WTC11 (cell line): ENCODE results near the gene KRTAP10-10. TPM values are rescaled to one million over a fixed set of nuclear protein-coding genes. Genes with fewer than 3 reads are reported as not detected.

ENCODE experiments used
- ATAC-seq: fragments of 200-7000 bp; cut with Tn5 transposase; 2 replicates; pipeline ENCODE4 v1.10.0; 2021; ENCODE audit warnings: mild to moderate bottlenecking, moderate library complexity
- CTCF ChIA-PET: fragments of 300-600 bp; sonication (Branson Sonifier 250); formaldehyde crosslinking; loops from one replicate; lab custom pipeline; 2021; ENCODE audit warnings: antibody characterized with exemption; lab: Charles Lee
- POLR2A ChIA-PET: fragments of 350-600 bp; sonication (Branson Sonifier 250); formaldehyde crosslinking; loops from one replicate; lab custom pipeline; 2021; ENCODE audit warnings: antibody characterized with exemption; lab: Charles Lee
- DNase-seq: peaks from one replicate; pipeline ENCODE4 v3.0.0; 2021; ENCODE audit warnings: low spot score
- H3K27ac Mint-ChIP-seq: 2 replicates; pipeline ENCODE4 v1.8.0; 2021; ENCODE audit warnings: mixed read lengths
- H3K27me3 Mint-ChIP-seq: 2 replicates; pipeline ENCODE4 v1.8.0; 2021; ENCODE audit warnings: low read depth, mild to moderate bottlenecking, moderate library complexity, mixed read lengths
- H3K36me3 Mint-ChIP-seq: 2 replicates; pipeline ENCODE4 v1.8.0; 2021; ENCODE audit warnings: mixed read lengths
- H3K4me1 Mint-ChIP-seq: 2 replicates; pipeline ENCODE4 v1.8.0; 2022; ENCODE audit warnings: mixed read lengths
- H3K4me3 Mint-ChIP-seq: 2 replicates; pipeline ENCODE4 v1.8.0; 2021; ENCODE audit warnings: mild to moderate bottlenecking, moderate library complexity, mixed read lengths
- H3K9me3 Mint-ChIP-seq: 2 replicates; pipeline ENCODE4 v1.8.0; 2021; ENCODE audit warnings: mixed read lengths
- ATF1 ChIP-seq: sonication (generic); formaldehyde crosslinking; IDR thresholded peaks from 2 replicates; pipeline ENCODE4 v1.8.1; 2023; ENCODE audit warnings: mild to moderate bottlenecking, moderate library complexity, missing genetic modification reagents
- ATF6 ChIP-seq: sonication (generic); formaldehyde crosslinking; IDR thresholded peaks from 2 replicates; pipeline ENCODE4 v1.8.1; 2023; ENCODE audit warnings: mild to moderate bottlenecking, missing genetic modification reagents
- E2F1 ChIP-seq: sonication (generic); formaldehyde crosslinking; IDR thresholded peaks from 2 replicates; pipeline ENCODE4 v1.8.0; 2022; ENCODE audit warnings: mild to moderate bottlenecking, missing genetic modification reagents
- FOXP1 ChIP-seq: sonication (generic); formaldehyde crosslinking; IDR thresholded peaks from 2 replicates; pipeline ENCODE4 v1.8.0; 2022; ENCODE audit warnings: missing genetic modification reagents, mild to moderate bottlenecking, moderate library complexity, borderline replicate concordance
- GABPB1 ChIP-seq: sonication (generic); formaldehyde crosslinking; IDR thresholded peaks from 2 replicates; pipeline ENCODE4 v1.8.1; 2023; ENCODE audit warnings: mild to moderate bottlenecking, missing genetic modification reagents
- GTF2I ChIP-seq: fragments of 250-450 bp; sonication (Bioruptor Pico); conservative IDR thresholded peaks from 2 replicates; pipeline ENCODE4 v1.4.0; 2021; ENCODE audit warnings: mild to moderate bottlenecking
- HMGA2 ChIP-seq: fragments of 250-450 bp; sonication (Bioruptor Pico); IDR thresholded peaks from 2 replicates; pipeline ENCODE4 v1.4.0; 2021; ENCODE audit warnings: mild to moderate bottlenecking, moderate library complexity
- IRF2 ChIP-seq: sonication (generic); formaldehyde crosslinking; IDR thresholded peaks from 2 replicates; pipeline ENCODE4 v1.8.0; 2022; ENCODE audit warnings: low read depth, missing genetic modification reagents, borderline replicate concordance
- MXD4 ChIP-seq: fragments of 250-450 bp; sonication (Bioruptor Pico); IDR thresholded peaks from 2 replicates; pipeline ENCODE4 v1.8.0; 2021; ENCODE audit warnings: mild to moderate bottlenecking, moderate library complexity, borderline replicate concordance
- USF2 ChIP-seq: sonication (generic); formaldehyde crosslinking; IDR thresholded peaks from 2 replicates; pipeline ENCODE4 v1.8.1; 2023; ENCODE audit warnings: mild to moderate bottlenecking, missing genetic modification reagents, moderate library complexity
- ZBTB21 ChIP-seq: sonication (generic); formaldehyde crosslinking; IDR thresholded peaks from 2 replicates; pipeline ENCODE4 v1.8.1; 2023; ENCODE audit warnings: mild to moderate bottlenecking, missing genetic modification reagents, borderline replicate concordance
- ZNF396 ChIP-seq: fragments of 250-450 bp; sonication (Bioruptor Pico); IDR thresholded peaks from 2 replicates; pipeline ENCODE4 v1.8.0; 2021; ENCODE audit warnings: mild to moderate bottlenecking, moderate library complexity, borderline replicate concordance
- ZNF416 ChIP-seq: fragments of 250-450 bp; sonication (Bioruptor Pico); IDR thresholded peaks from 2 replicates; pipeline ENCODE4 v1.9.0; 2021; ENCODE audit warnings: mild to moderate bottlenecking, inconsistent platforms
- total RNA-seq: library from RNA; stranded (reverse); gene quantifications from 3 replicates; pipeline ENCODE4 v1.2.3, GENCODE V29; 2021
- TF ChIP-seq, protein P1 (sequence below): fragments of 250-450 bp; sonication (Bioruptor Pico); IDR thresholded peaks from 2 replicates; pipeline ENCODE4 v1.9.0; 2021; ENCODE audit warnings: moderate library complexity, mild to moderate bottlenecking, inconsistent platforms, borderline replicate concordance
- TF ChIP-seq, protein P2 (sequence below): sonication (generic); formaldehyde crosslinking; IDR thresholded peaks from 2 replicates; pipeline ENCODE4 v1.8.1; 2022; ENCODE audit warnings: low read depth, missing genetic modification reagents, borderline replicate concordance
- TF ChIP-seq, protein P3 (sequence below): sonication (generic); formaldehyde crosslinking; IDR thresholded peaks from 2 replicates; pipeline ENCODE4 v1.8.0; 2023; ENCODE audit warnings: missing genetic modification reagents, mild to moderate bottlenecking, borderline replicate concordance
- TF ChIP-seq, protein P4 (sequence below): fragments of 200-600 bp; IDR thresholded peaks from 2 replicates; pipeline ENCODE4 v1.8.0; 2022; ENCODE audit warnings: antibody characterized with exemption

Gene KRTAP10-10
- total RNA-seq, 1 experiment from 2014 or later: not detected

DNA sequence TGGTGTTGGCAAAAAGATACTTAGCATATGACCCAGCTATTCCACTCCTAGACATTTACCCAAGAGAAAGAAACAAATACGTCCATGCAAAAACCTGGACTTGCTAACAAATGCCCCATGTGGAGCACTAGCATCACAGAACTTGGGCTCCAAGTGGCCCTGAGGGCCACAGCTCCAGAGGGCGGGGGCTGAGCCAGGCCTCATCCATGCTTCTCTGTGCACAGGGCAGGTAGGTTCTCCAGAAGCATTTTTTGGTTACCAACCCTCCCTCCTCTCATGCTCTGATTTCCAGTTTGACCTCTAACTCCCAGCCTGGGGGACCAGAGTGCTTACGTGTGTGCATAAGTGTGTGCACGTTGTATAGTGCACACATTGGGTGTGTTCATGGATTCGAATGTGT, 27.5 kb downstream of the KRTAP10-10 start (continued):
- TF ChIP-seq, protein P1, sequence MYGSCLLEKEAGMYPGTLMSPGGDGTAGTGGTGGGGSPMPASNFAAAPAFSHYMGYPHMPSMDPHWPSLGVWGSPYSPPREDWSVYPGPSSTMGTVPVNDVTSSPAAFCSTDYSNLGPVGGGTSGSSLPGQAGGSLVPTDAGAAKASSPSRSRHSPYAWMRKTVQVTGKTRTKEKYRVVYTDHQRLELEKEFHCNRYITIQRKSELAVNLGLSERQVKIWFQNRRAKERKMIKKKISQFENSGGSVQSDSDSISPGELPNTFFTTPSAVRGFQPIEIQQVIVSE: no peak
- no peak for TF ChIP-seq USF2
- TF ChIP-seq MXD4 (CRISPR knock-in tag): no peak
- TF ChIP-seq, all 79 proteins: peak for 0

DNA sequence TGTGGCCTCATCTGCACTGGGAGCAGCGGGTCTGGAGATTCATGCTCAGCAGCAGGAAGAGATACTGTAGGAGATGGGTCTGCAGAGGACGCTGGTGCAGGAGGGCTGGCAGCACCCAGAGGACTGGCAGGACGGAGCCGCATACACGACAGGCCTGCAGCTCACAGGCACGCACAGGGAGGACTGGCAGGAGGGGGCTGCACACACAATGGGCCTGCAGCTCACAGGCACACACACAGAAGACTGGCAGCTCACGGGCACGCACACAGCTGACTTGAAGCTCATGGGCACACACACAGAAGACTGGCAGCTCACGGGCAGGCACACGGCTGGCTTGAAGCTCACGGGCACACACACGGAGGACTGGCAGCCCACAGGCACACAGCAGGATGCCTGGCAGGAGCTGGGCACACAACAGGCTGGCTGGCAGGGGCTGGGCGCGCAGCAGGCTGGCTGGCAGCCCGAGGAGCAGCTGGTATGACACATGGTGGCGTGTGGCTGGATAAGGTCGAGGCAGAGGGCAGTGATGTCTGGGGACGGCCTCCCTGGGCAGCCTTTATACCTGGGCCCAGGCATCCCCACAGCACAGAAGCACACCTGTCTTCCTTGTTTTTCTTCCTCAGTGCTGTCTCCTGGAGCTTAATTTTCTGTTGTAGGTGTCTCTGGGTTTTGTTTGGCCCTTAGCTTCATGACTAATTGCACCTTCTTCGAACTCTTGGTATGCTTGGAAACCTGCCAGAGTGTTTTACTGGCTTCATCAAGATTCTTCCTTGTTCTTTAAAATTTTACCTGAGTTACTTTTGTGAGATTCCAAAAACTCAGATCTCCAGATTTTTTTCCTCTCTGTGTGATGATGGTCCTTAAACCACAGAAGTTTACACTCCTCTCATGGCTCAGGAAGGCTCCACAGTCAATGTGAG, 29.5 kb downstream of the KRTAP10-10 start, which contains the start of gene KRTAP12-2:
TSS of gene KRTAP12-2 (minus strand) at position 527 of the 920 bp plus-strand sequence. CDS start at position 486, 41 bp downstream.
- Mint-ChIP-seq H3K27ac (no peak within 1 kb of the TSS), H3K4me1 (peaks cover 2% of the 10 kb centered on the region), H3K4me3 (no peak within 1 kb of the TSS), H3K36me3 (peaks cover 38% of the 10 kb centered on the region), H3K27me3 (peaks cover 2% of the 10 kb centered on the region; the same call in 1 of the 2 replicates), H3K9me3 (peaks cover 36% of the 10 kb centered on the region)
- no peak for DNase-seq
- TF ChIP-seq HMGA2 (CRISPR knock-in tag): no peak
- TF ChIP-seq GABPB1 (CRISPR knock-in tag): no peak
- no peak for TF ChIP-seq ATF6
- TF ChIP-seq, protein P2, sequence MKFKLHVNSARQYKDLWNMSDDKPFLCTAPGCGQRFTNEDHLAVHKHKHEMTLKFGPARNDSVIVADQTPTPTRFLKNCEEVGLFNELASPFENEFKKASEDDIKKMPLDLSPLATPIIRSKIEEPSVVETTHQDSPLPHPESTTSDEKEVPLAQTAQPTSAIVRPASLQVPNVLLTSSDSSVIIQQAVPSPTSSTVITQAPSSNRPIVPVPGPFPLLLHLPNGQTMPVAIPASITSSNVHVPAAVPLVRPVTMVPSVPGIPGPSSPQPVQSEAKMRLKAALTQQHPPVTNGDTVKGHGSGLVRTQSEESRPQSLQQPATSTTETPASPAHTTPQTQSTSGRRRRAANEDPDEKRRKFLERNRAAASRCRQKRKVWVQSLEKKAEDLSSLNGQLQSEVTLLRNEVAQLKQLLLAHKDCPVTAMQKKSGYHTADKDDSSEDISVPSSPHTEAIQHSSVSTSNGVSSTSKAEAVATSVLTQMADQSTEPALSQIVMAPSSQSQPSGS: no peak
- no peak for TF ChIP-seq GTF2I (CRISPR knock-in tag)
- TF ChIP-seq ZNF396 (CRISPR knock-in tag): no peak
- TF ChIP-seq IRF2 (CRISPR knock-in tag): no peak
- no peak for TF ChIP-seq ZNF416 (CRISPR knock-in tag)
- TF ChIP-seq FOXP1: no peak
- no peak for TF ChIP-seq ZBTB21 (CRISPR knock-in tag)
- no peak for TF ChIP-seq MXD4 (CRISPR knock-in tag)
- TF ChIP-seq ATF1 (CRISPR knock-in tag): no peak
- ChIA-PET POLR2A (no interaction called here), CTCF (no interaction called here)
- no peak for ATAC-seq

GRCh38 chr21:44667612-44668011, 30.5 kb downstream of the KRTAP10-10 start:
- Mint-ChIP-seq H3K36me3 (peaks cover 43% of the 10 kb centered on the region), H3K4me3 (no peak overlapping the region), H3K27me3 (peaks cover 2% of the 10 kb centered on the region; the same call in 1 of the 2 replicates), H3K4me1 (peaks cover under 1% of the 10 kb centered on the region; the same call in 1 of the 2 replicates), H3K9me3 (peaks cover 40% of the 10 kb centered on the region), H3K27ac (no peak overlapping the region)
- ChIA-PET POLR2A (interaction anchor here (0.5 kb wide), 1 partner anchor 21 kb away, joined by 3 read pairs; the partner anchor contains the start of gene KRTAP10-11), CTCF (no interaction called here)
- no peak for ATAC-seq
- DNase-seq: no peak
- TF ChIP-seq USF2 (no peak), E2F1 (CRISPR knock-in tag) (no peak), ZBTB21 (CRISPR knock-in tag) (no peak)
- TF ChIP-seq, protein P3, sequence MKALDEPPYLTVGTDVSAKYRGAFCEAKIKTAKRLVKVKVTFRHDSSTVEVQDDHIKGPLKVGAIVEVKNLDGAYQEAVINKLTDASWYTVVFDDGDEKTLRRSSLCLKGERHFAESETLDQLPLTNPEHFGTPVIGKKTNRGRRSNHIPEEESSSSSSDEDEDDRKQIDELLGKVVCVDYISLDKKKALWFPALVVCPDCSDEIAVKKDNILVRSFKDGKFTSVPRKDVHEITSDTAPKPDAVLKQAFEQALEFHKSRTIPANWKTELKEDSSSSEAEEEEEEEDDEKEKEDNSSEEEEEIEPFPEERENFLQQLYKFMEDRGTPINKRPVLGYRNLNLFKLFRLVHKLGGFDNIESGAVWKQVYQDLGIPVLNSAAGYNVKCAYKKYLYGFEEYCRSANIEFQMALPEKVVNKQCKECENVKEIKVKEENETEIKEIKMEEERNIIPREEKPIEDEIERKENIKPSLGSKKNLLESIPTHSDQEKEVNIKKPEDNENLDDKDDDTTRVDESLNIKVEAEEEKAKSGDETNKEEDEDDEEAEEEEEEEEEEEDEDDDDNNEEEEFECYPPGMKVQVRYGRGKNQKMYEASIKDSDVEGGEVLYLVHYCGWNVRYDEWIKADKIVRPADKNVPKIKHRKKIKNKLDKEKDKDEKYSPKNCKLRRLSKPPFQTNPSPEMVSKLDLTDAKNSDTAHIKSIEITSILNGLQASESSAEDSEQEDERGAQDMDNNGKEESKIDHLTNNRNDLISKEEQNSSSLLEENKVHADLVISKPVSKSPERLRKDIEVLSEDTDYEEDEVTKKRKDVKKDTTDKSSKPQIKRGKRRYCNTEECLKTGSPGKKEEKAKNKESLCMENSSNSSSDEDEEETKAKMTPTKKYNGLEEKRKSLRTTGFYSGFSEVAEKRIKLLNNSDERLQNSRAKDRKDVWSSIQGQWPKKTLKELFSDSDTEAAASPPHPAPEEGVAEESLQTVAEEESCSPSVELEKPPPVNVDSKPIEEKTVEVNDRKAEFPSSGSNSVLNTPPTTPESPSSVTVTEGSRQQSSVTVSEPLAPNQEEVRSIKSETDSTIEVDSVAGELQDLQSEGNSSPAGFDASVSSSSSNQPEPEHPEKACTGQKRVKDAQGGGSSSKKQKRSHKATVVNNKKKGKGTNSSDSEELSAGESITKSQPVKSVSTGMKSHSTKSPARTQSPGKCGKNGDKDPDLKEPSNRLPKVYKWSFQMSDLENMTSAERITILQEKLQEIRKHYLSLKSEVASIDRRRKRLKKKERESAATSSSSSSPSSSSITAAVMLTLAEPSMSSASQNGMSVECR (CRISPR knock-in tag): no peak
- TF ChIP-seq, protein P4, sequence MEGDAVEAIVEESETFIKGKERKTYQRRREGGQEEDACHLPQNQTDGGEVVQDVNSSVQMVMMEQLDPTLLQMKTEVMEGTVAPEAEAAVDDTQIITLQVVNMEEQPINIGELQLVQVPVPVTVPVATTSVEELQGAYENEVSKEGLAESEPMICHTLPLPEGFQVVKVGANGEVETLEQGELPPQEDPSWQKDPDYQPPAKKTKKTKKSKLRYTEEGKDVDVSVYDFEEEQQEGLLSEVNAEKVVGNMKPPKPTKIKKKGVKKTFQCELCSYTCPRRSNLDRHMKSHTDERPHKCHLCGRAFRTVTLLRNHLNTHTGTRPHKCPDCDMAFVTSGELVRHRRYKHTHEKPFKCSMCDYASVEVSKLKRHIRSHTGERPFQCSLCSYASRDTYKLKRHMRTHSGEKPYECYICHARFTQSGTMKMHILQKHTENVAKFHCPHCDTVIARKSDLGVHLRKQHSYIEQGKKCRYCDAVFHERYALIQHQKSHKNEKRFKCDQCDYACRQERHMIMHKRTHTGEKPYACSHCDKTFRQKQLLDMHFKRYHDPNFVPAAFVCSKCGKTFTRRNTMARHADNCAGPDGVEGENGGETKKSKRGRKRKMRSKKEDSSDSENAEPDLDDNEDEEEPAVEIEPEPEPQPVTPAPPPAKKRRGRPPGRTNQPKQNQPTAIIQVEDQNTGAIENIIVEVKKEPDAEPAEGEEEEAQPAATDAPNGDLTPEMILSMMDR: no peak
